ENCODE results near the gene TICAM1. TPM values are rescaled to one million over a fixed set of nuclear protein-coding genes. Genes with fewer than 3 reads are reported as not detected.

TICAM1 gene
- total and polyA plus RNA-seq, 2 of the 8 experiments (the other 6 are each of a cell fraction or from before 2014, with no cell fraction given): 0.41 to 0.65 TPM

DNA sequence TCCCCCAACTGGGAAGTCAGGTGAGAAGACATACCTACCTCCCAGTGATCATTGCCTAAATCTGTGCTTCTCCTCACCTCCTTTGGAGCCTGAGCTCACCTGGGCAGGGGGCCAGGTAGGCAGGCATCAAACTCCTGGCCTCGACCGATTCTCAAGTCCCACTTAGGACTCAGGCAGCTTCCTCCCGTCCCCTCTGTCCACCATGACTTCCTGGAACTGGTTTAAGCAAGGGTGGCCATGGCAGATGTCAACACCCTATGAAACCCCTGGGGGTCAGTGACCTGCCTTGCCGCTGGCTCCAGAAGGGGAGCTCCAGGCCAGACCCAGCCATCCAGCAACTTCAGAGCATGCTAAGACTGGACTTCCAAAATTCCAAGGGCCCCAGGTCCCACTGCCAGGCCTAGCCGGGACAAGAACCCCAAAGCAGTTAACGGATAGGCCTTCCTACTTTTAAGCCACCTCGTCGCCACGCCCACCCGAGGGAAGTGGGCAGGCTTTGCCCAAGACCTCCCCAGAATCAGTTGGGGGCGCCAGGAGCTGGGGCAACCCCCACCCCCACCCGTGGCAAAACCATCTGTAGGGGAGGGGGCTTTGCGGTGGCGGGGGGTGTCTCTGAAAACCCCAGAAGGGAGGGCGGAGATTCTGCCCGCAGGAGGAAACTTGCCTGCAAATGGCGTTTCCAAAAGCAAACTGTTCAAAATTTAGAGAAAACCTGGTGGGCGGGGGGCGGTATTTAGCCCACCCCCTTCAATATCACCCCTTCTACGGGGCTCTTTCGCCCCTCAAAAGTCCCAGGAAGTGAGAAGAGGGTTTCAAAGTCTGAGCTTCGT lies 35.3 kb upstream of the TICAM1 start:
- H4K8ac ChIP-seq (ENCODE audit: extremely low read depth, insufficient read depth, low read length): peak overlapping the region; percentile 64; the same call in 1 of the 2 replicates
- DNase-seq (ENCODE audit: low read depth in 1 of 2, low spot score in 2 of 2) (peak in 1 of 2 experiments; percentile 82), FAIRE-seq (no peak)
- H3K27me3 ChIP-seq (replicated peaks in 1 of 4; ENCODE audit: control insufficient read depth in 3 of 4, extremely low read depth in 1 of 4, insufficient read depth in 3 of 4, low read length in 3 of 4): no peaks in the 10 kb centered on the region
- POLR2A ChIA-PET (ENCODE audit: partially characterized antibody): interaction anchor here (0.9 to 1.6 kb wide), 6 partner anchors 8 to 44 kb away, joined by 3 to 4 read pairs (median 4); no protein-coding TSS in a partner anchor
- WGBS, 2 experiments (ENCODE audit: extremely low coverage in 1 of 2, insufficient coverage in 1 of 2, insufficient read length in 1 of 2, insufficient replicate concordance in 2 of 2, low coverage in 1 of 2, low lambda C conversion rate in 2 of 2, missing lambda C conversion rate in 1 of 2): 15% methylated on average over 19 of the region's 22 CpGs; no CpG with 5 or more reads in 1 of the 2 experiments
- H3K14ac ChIP-seq (ENCODE audit: insufficient read length): no peak overlapping the region
- peak overlapping the region in 3 of 4 experiments; percentile 20 to 58 (median 31); a peak in 3 of 7 replicates for H3K9ac ChIP-seq (replicated peaks in 1 of 4; ENCODE audit: extremely low read depth in 1 of 4, low read depth in 3 of 4, low read length in 3 of 4)
- peak overlapping the region; percentile 9 for H3K56ac ChIP-seq (replicated peaks; ENCODE audit: insufficient read length, low read depth, low read length)
- H2BK12ac ChIP-seq (ENCODE audit: low read depth, low read length): no peak overlapping the region
- H3K4ac ChIP-seq (replicated peaks; ENCODE audit: insufficient read length, low read depth, low read length): no peak overlapping the region
- H3K4me1 ChIP-seq (replicated peaks in 1 of 4; ENCODE audit: control insufficient read depth in 3 of 4, insufficient read depth in 4 of 4, low read length in 3 of 4): peaks cover 0 to 5% (median 2%) of the 10 kb centered on the region in 4 experiments; a peak in 3 of 7 replicates
- H3K4me3 ChIP-seq (ENCODE audit: extremely low read depth in 1 of 4, insufficient read depth in 2 of 4, low read depth in 3 of 4, low read length in 4 of 4): peak overlapping the region; percentile 77 to 98 (median 84)
- no peaks in the 10 kb centered on the region for H3K36me3 ChIP-seq (ENCODE audit: control insufficient read depth in 2 of 4, insufficient read depth in 4 of 4, low read length in 3 of 4)
- H3K27ac ChIP-seq (ENCODE audit: low read depth, low read length): peak overlapping the region; percentile 46
- no peak overlapping the region; the same call in 1 of the 2 replicates for H3K18ac ChIP-seq (ENCODE audit: extremely low read depth, low read length)
- H2AFZ ChIP-seq (ENCODE audit: low read length): no peak overlapping the region
- no peak overlapping the region for H2BK15ac ChIP-seq (ENCODE audit: low read length)
- H3K4me2 ChIP-seq (ENCODE audit: insufficient read depth in 1 of 2, low read depth in 2 of 2, low read length in 2 of 2): peak overlapping the region; percentile 66 to 91
- no peak overlapping the region for H4K91ac ChIP-seq (replicated peaks; ENCODE audit: insufficient read length, low read length)
- peak overlapping the region; percentile 16; the same call in 1 of the 2 replicates for H2BK5ac ChIP-seq (ENCODE audit: low read depth, low read length)
- H3K23ac ChIP-seq (ENCODE audit: insufficient read length): no peak overlapping the region
- no peak overlapping the region for H4K5ac ChIP-seq (ENCODE audit: insufficient read length, low read depth, low read length)
- peaks cover 0 to 6% of the 10 kb centered on the region in 2 experiments; a peak in 2 of 4 replicates for H3K79me2 ChIP-seq (ENCODE audit: control insufficient read depth in 1 of 2, insufficient read depth in 2 of 2, low read length in 2 of 2)
- CTCF ChIA-PET (ENCODE audit: partially characterized antibody): interaction anchor here (0.6 to 5.1 kb wide), 16 partner anchors 8 to 288 kb away, joined by 3 to 44 read pairs (median 4); no protein-coding TSS in a partner anchor
- 0 out of 4 replicates have a peak, but pooled peaks of 1 of the 2 experiments have one; percentile 2 for TF ChIP-seq HDAC2 (IDR thresholded peaks at IDR 0.05; ENCODE audit: borderline replicate concordance in 1 of 2, low read depth in 2 of 2, low read length in 2 of 2)
- peak; percentile 66 for TF ChIP-seq SAP30 (IDR thresholded peaks at IDR 0.05; ENCODE audit: insufficient read depth, insufficient replicate concordance, low read length)
- 0 out of 4 replicates have a peak, but pooled peaks of 1 of the 2 experiments have one; percentile 13 for TF ChIP-seq SIN3A (conservative IDR thresholded peaks at IDR 0.05 in 1 of 2, IDR thresholded peaks at IDR 0.05 in 1 of 2; ENCODE audit: low read depth in 1 of 2, low read length in 2 of 2)
- TF ChIP-seq SRF (IDR thresholded peaks at IDR 0.05; ENCODE audit: low read depth, low read length): no peak
- no peak for TF ChIP-seq POLR2AphosphoS5 (IDR thresholded peaks at IDR 0.05; ENCODE audit: low read depth, low read length)
- TF ChIP-seq KDM4A (IDR thresholded peaks at IDR 0.05; ENCODE audit: low read depth, low read length, severe bottlenecking): no peak
- TF ChIP-seq ASH2L (IDR thresholded peaks at IDR 0.05; ENCODE audit: low read length): peak; percentile 20
- no peak for TF ChIP-seq SUZ12 (IDR thresholded peaks at IDR 0.05; ENCODE audit: low read length)
- TF ChIP-seq BACH1 (IDR thresholded peaks at IDR 0.05; ENCODE audit: low read length): no peak
- peaks cover 3% of the 10 kb centered on the region; the same call in 1 of the 2 replicates for H3K79me1 ChIP-seq (ENCODE audit: low read depth, low read length)
- no peaks in the 10 kb centered on the region; the same call in 1 of the 2 replicates for H3K23me2 ChIP-seq (ENCODE audit: low read depth, low read length)
- no peaks in the 10 kb centered on the region for H3K9me3 ChIP-seq (ENCODE audit: insufficient read depth in 2 of 2, low read depth in 1 of 2, low read length in 1 of 2)
- peaks cover 0 to 7% of the 10 kb centered on the region in 2 experiments for H4K20me1 ChIP-seq (replicated peaks in 1 of 2; ENCODE audit: control insufficient read depth in 1 of 2, insufficient read depth in 2 of 2, low read length in 2 of 2)
- H2BK20ac ChIP-seq (ENCODE audit: low read length): no peak overlapping the region
- no peak overlapping the region for H2BK120ac ChIP-seq (replicated peaks; ENCODE audit: low read depth, low read length)
- H2AK5ac ChIP-seq (ENCODE audit: low read depth, low read length): no peak overlapping the region

Data from H1 (cell line).